ENCODE results near the gene TXK. TPM values are rescaled to one million over a fixed set of nuclear protein-coding genes. Genes with fewer than 3 reads are reported as not detected.

Gene TXK
- total RNA-seq, 1 experiment from 2014 or later: 1.7 TPM

GRCh38 chr4:48043504-48043903, 90.5 kb downstream of the TXK start:
- H3K4me1 ChIP-seq (ENCODE audit: control insufficient read depth in 1 of 2, insufficient read depth in 2 of 2, low read length in 2 of 2): no peaks in the 10 kb centered on the region
- H3K36me3 ChIP-seq (ENCODE audit: control insufficient read depth in 1 of 2, insufficient read depth in 2 of 2, low read length in 2 of 2): no peaks in the 10 kb centered on the region
- DNase-seq (ENCODE audit: low read depth, low spot score) (no peak), ATAC-seq (no peak)
- RAD21 ChIA-PET (ENCODE audit: low non-redundant PET in 1 of 2, low total read pairs in 2 of 2, uncharacterized antibody in 2 of 2, unreplicated experiment in 2 of 2): no interaction called here
- H3K79me2 ChIP-seq (ENCODE audit: insufficient read depth, low read length): no peaks in the 10 kb centered on the region
- TF ChIP-seq POLR2AphosphoS5 (IDR thresholded peaks at IDR 0.05; ENCODE audit: low read depth, low read length): no peak
- no peak for TF ChIP-seq EZH2phosphoT487 (IDR thresholded peaks at IDR 0.05; ENCODE audit: borderline replicate concordance)
- TF ChIP-seq YY1 (IDR thresholded peaks at IDR 0.05; ENCODE audit: extremely low read depth, insufficient replicate concordance, low read depth, low read length): no peak
- TF ChIP-seq ZBTB33 (IDR thresholded peaks at IDR 0.05; ENCODE audit: extremely low read depth, insufficient replicate concordance, low read length): no peak
- no peak for TF ChIP-seq SP1 (IDR thresholded peaks at IDR 0.05; ENCODE audit: low read depth)
- no peak for TF ChIP-seq JUND (IDR thresholded peaks at IDR 0.05)
- TF ChIP-seq CTCF (IDR thresholded peaks at IDR 0.05 in 2 of 3, conservative IDR thresholded peaks at IDR 0.05 in 1 of 3; ENCODE audit: borderline replicate concordance in 1 of 3, insufficient read depth in 1 of 3, low read depth in 2 of 3, low read length in 2 of 3): no peak
- no peak for TF ChIP-seq ZNF274 (IDR thresholded peaks at IDR 0.05; ENCODE audit: low read depth, low read length)
- no peak for TF ChIP-seq REST (IDR thresholded peaks at IDR 0.05; ENCODE audit: low read depth)
- no peak for TF ChIP-seq SIN3A (IDR thresholded peaks at IDR 0.05; ENCODE audit: low read depth)
- no peak for TF ChIP-seq EZH2 (IDR thresholded peaks at IDR 0.05)
- TF ChIP-seq EGR1 (IDR thresholded peaks at IDR 0.05; ENCODE audit: low read depth): no peak
- TF ChIP-seq FOSL1 (IDR thresholded peaks at IDR 0.05; ENCODE audit: low read depth): no peak
- TF ChIP-seq ELF1 (IDR thresholded peaks at IDR 0.05; ENCODE audit: borderline replicate concordance, low read depth): no peak
- H3K9me3 ChIP-seq (ENCODE audit: control insufficient read depth in 1 of 2, insufficient read depth in 1 of 2, low read depth in 1 of 2, low read length in 2 of 2): no peaks in the 10 kb centered on the region
- H3K4me2 ChIP-seq (ENCODE audit: low read length): no peak overlapping the region
- intact Hi-C loops (cut with micrococcal nuclease): no loop called here
- no TSS peak for BruUV-seq (replicated peaks)
- CTCF ChIA-PET: interaction anchor here (1.5 kb wide), 1 partner anchor 66 kb away, joined by 4 read pairs; no protein-coding TSS in a partner anchor
- H3K27ac ChIP-seq (ENCODE audit: low read depth, low read length): no peak overlapping the region
- POLR2A ChIA-PET: no interaction called here
- H3K4me3 ChIP-seq (replicated peaks in 1 of 2; ENCODE audit: low read depth in 1 of 2, low read length in 2 of 2): no peak overlapping the region
- H3K27me3 ChIP-seq (ENCODE audit: insufficient read depth, low read length): no peaks in the 10 kb centered on the region
- no peak overlapping the region for H3K9ac ChIP-seq (ENCODE audit: low read length)
- no peaks in the 10 kb centered on the region for H4K20me1 ChIP-seq (ENCODE audit: insufficient read depth)
- no peaks in the 10 kb centered on the region for H3K9me2 ChIP-seq (ENCODE audit: insufficient read depth)
- H2AFZ ChIP-seq (ENCODE audit: low read depth, low read length, poor library complexity, severe bottlenecking): no peak overlapping the region

Data from HCT116 (cell line).